GM23338 (cell line): Measurements from ENCODE around the gene RBL2. TPM values are rescaled to one million over a fixed set of nuclear protein-coding genes. Genes with fewer than 3 reads are reported as not detected.

Source experiments
- ATAC-seq: fragments of 200-7000 bp; cut with Tn5 transposase; 3 replicates; pipeline ENCODE4 v1.9.1; 2020
- DNase-seq: peaks from one replicate; pipeline ENCODE4 v3.0.0-alpha.2; 2015; ENCODE audit warnings: low spot score
- H2AFZ ChIP-seq: fragments of 200-600 bp; sonication (generic); 2 replicates; pipeline ENCODE4 v1.8.0; 2016; ENCODE audit warnings: antibody characterized with exemption, mild to moderate bottlenecking, moderate library complexity
- H3F3A ChIP-seq: fragments of 200-600 bp; sonication (generic); replicated peaks from 2 replicates; pipeline ENCODE4 v1.8.0; 2017; ENCODE audit warnings: antibody characterized with exemption, mixed run types, low read depth
- H3K27ac ChIP-seq: fragments of 200-600 bp; sonication (generic); 2 replicates; pipeline ENCODE4 v1.6.1; 2016; ENCODE audit warnings: low read depth
- H3K27me3 ChIP-seq: fragments of 200-600 bp; sonication (generic); 2 replicates; pipeline ENCODE4 v1.8.0; 2016; ENCODE audit warnings: mild to moderate bottlenecking, mixed run types, moderate library complexity; ENCODE audit not compliant: insufficient read depth
- H3K36me3 ChIP-seq: fragments of 200-600 bp; sonication (generic); 2 replicates; pipeline ENCODE4 v1.8.0; 2016; ENCODE audit warnings: mild to moderate bottlenecking; ENCODE audit not compliant: insufficient read depth
- H3K4me1 ChIP-seq: fragments of 200-600 bp; sonication (generic); 2 replicates; pipeline ENCODE4 v1.8.0; 2016; ENCODE audit warnings: mild to moderate bottlenecking, moderate library complexity; ENCODE audit not compliant: insufficient read depth
- H3K4me2 ChIP-seq: fragments of 200-600 bp; sonication (generic); 2 replicates; pipeline ENCODE4 v1.7.1; 2017; ENCODE audit warnings: mixed run types
- H3K4me3 ChIP-seq: fragments of 200-600 bp; sonication (generic); 2 replicates; pipeline ENCODE4 v1.6.1; 2016; ENCODE audit warnings: mixed run types
- H3K79me2 ChIP-seq: fragments of 200-600 bp; sonication (generic); replicated peaks from 2 replicates; pipeline ENCODE4 v1.8.0; 2017; ENCODE audit warnings: mild to moderate bottlenecking; ENCODE audit not compliant: insufficient read depth
- H3K9me2 ChIP-seq: fragments of 200-600 bp; sonication (generic); 2 replicates; pipeline ENCODE4 v1.8.0; 2017; ENCODE audit not compliant: insufficient read depth
- H4K20me1 ChIP-seq: fragments of 200-600 bp; sonication (generic); replicated peaks from 2 replicates; pipeline ENCODE4 v1.8.0; 2017; ENCODE audit warnings: mild to moderate bottlenecking; ENCODE audit not compliant: insufficient read depth
- H3K27ac Mint-ChIP-seq: 2 replicates; pipeline ENCODE4 v1.8.0; 2020; ENCODE audit warnings: inconsistent platforms, mild to moderate bottlenecking, moderate library complexity, mixed read lengths
- H3K27me3 Mint-ChIP-seq: 3 replicates; pipeline ENCODE4 v1.8.0; 2022; ENCODE audit warnings: low read depth, mild to moderate bottlenecking, moderate library complexity, mixed read lengths, inconsistent platforms; ENCODE audit not compliant: insufficient read depth, poor library complexity
- H3K36me3 Mint-ChIP-seq: 3 replicates; pipeline ENCODE4 v1.8.0; 2021; ENCODE audit warnings: low read depth, mild to moderate bottlenecking, inconsistent platforms, moderate library complexity, mixed read lengths
- H3K4me1 Mint-ChIP-seq: 3 replicates; pipeline ENCODE4 v1.8.0; 2020; ENCODE audit warnings: mild to moderate bottlenecking, inconsistent platforms, mixed read lengths
- H3K4me3 Mint-ChIP-seq: 3 replicates; pipeline ENCODE4 v1.8.0; 2021; ENCODE audit warnings: moderate library complexity, mild to moderate bottlenecking, inconsistent platforms, mixed read lengths
- H3K9me3 Mint-ChIP-seq: 3 replicates; pipeline ENCODE4 v1.8.0; 2020; ENCODE audit warnings: moderate library complexity, mild to moderate bottlenecking, inconsistent platforms, mixed read lengths
- CREB1 ChIP-seq: fragments of 250-450 bp; sonication (Bioruptor Pico); IDR thresholded peaks from 2 replicates; pipeline ENCODE4 v1.5.0; 2020; ENCODE audit warnings: low read depth, mild to moderate bottlenecking, moderate library complexity
- EZH2 ChIP-seq: fragments of 200-600 bp; sonication (generic); IDR thresholded peaks from one replicate; pipeline ENCODE4 v1.8.0; 2017; ENCODE audit warnings: antibody characterized with exemption, mild to moderate bottlenecking, low read depth; ENCODE audit not compliant: unreplicated experiment
- JUNB ChIP-seq: IDR thresholded peaks from one replicate; pipeline ENCODE4 v1.6.1; 2016; ENCODE audit warnings: antibody characterized with exemption; ENCODE audit not compliant: unreplicated experiment
- ZNF114 ChIP-seq: fragments of 250-450 bp; sonication (Bioruptor Pico); IDR thresholded peaks from 2 replicates; pipeline ENCODE4 v1.5.0; 2020; ENCODE audit warnings: mild to moderate bottlenecking, moderate library complexity
- ZNF462 ChIP-seq: fragments of 250-450 bp; sonication (Bioruptor Pico); IDR thresholded peaks from 2 replicates; pipeline ENCODE4 v1.5.0; 2020; ENCODE audit warnings: mild to moderate bottlenecking, moderate library complexity
- polyA plus RNA-seq: library from polyadenylated mRNA; unstranded; fragments of >200 nt; fragmentation: Nextera tagmentation; extraction: Ambion mirVana; gene quantifications from 2 replicates; pipeline ENCODE4 v1.2.1, GENCODE V29; 2016
- total RNA-seq: library from RNA; depleted of rRNA; stranded (reverse); fragments of >200 nt; shearing (Covaris generic); gene quantifications from 2 replicates; pipeline ENCODE4 v1.2.3, GENCODE V29; 2014
- TF ChIP-seq, protein P1 (sequence below): IDR thresholded peaks from one replicate; pipeline ENCODE4 v1.6.1; 2018; ENCODE audit warnings: antibody characterized with exemption; ENCODE audit not compliant: unreplicated experiment

RBL2 gene
- total and polyA plus RNA-seq, 2 experiments from 2014 or later = 15.4 to 43.3 TPM

- no peak for TF ChIP-seq ZNF462 (CRISPR knock-in tag)
Measured at GRCh38 chr16:53480394-53480793, 46.1 kb downstream of the RBL2 start (continued).

- H3K4me1 ChIP-seq = no peaks in the 10 kb centered on the region
- no peaks in the 10 kb centered on the region for H3K27me3 ChIP-seq
- H3K36me3 Mint-ChIP-seq = peaks cover 79% of the 10 kb centered on the region
- no peak overlapping the region for H3K4me3 Mint-ChIP-seq
- H3K79me2 ChIP-seq = no peaks in the 10 kb centered on the region
- no peaks in the 10 kb centered on the region for H3F3A ChIP-seq
- H3K9me2 ChIP-seq = no peaks in the 10 kb centered on the region
- DNase-seq (no peak), ATAC-seq (no peak)
- peaks cover 2% of the 10 kb centered on the region for H3K27me3 Mint-ChIP-seq
- H3K4me3 ChIP-seq = no peak overlapping the region
- no peaks in the 10 kb centered on the region for H3K4me1 Mint-ChIP-seq
- peaks cover 66% of the 10 kb centered on the region for H3K36me3 ChIP-seq
- H3K9me3 Mint-ChIP-seq = peaks cover 15% of the 10 kb centered on the region
- H4K20me1 ChIP-seq = peaks cover 8% of the 10 kb centered on the region; the same call in 1 of the 2 replicates
- no peak overlapping the region for H3K4me2 ChIP-seq
- H3K27ac ChIP-seq = no peak overlapping the region
- H3K27ac Mint-ChIP-seq = no peak overlapping the region
- H2AFZ ChIP-seq = no peak overlapping the region
- TF ChIP-seq, protein P1, sequence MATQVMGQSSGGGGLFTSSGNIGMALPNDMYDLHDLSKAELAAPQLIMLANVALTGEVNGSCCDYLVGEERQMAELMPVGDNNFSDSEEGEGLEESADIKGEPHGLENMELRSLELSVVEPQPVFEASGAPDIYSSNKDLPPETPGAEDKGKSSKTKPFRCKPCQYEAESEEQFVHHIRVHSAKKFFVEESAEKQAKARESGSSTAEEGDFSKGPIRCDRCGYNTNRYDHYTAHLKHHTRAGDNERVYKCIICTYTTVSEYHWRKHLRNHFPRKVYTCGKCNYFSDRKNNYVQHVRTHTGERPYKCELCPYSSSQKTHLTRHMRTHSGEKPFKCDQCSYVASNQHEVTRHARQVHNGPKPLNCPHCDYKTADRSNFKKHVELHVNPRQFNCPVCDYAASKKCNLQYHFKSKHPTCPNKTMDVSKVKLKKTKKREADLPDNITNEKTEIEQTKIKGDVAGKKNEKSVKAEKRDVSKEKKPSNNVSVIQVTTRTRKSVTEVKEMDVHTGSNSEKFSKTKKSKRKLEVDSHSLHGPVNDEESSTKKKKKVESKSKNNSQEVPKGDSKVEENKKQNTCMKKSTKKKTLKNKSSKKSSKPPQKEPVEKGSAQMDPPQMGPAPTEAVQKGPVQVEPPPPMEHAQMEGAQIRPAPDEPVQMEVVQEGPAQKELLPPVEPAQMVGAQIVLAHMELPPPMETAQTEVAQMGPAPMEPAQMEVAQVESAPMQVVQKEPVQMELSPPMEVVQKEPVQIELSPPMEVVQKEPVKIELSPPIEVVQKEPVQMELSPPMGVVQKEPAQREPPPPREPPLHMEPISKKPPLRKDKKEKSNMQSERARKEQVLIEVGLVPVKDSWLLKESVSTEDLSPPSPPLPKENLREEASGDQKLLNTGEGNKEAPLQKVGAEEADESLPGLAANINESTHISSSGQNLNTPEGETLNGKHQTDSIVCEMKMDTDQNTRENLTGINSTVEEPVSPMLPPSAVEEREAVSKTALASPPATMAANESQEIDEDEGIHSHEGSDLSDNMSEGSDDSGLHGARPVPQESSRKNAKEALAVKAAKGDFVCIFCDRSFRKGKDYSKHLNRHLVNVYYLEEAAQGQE = no peak
- TF ChIP-seq EZH2 (no peak), ZNF462 (CRISPR knock-in tag) (no peak), JUNB (no peak), ZNF114 (CRISPR knock-in tag) (no peak), CREB1 (no peak)
Measured at GRCh38 chr16:53482123-53482522, 47.9 kb downstream of the RBL2 start.
